Upper lobe of right lung (tissue), 1 donor: Measurements from ENCODE around the gene GUK1. TPM values are rescaled to one million over a fixed set of nuclear protein-coding genes. Genes with fewer than 3 reads are reported as not detected.

Experiments
- ATAC-seq: fragments of 200-7000 bp; cut with Tn5 transposase; one replicate; pipeline ENCODE4 v1.9.1; 2020; ENCODE audit warnings: mild to moderate bottlenecking, moderate library complexity
- DNase-seq: peaks from one replicate; pipeline ENCODE4 v3.0.0-alpha.2; 2020
- H3K27ac ChIP-seq: fragments of 200-600 bp; one replicate; pipeline ENCODE4 v1.8.0; 2022
- H3K27me3 ChIP-seq: fragments of 200-600 bp; one replicate; pipeline ENCODE4 v1.8.0; 2022; ENCODE audit warnings: mild to moderate bottlenecking
- H3K36me3 ChIP-seq: fragments of 200-600 bp; one replicate; pipeline ENCODE4 v1.8.0; 2022
- H3K4me1 ChIP-seq: fragments of 200-600 bp; one replicate; pipeline ENCODE4 v1.8.0; 2022
- H3K4me3 ChIP-seq: fragments of 200-600 bp; one replicate; pipeline ENCODE4 v1.8.0; 2022; ENCODE audit warnings: mild to moderate bottlenecking
- H3K9me3 ChIP-seq: fragments of 200-600 bp; one replicate; pipeline ENCODE4 v1.8.0; 2022
- CTCF ChIP-seq: fragments of 200-600 bp; IDR thresholded peaks from one replicate; pipeline ENCODE4 v1.8.0; 2022; ENCODE audit warnings: antibody characterized with exemption
- intact Hi-C: fragments of 100-400 bp; cut with DNase I; formaldehyde crosslinking; loops from one replicate; pipeline ENCODE4 v1.11.0; 2022
- total RNA-seq: library from RNA; stranded (reverse); fragmentation: NEBNext Ultra II Directional; extraction: Animal tissue kit (Norgen Biotek cat#: 25700); gene quantifications from one replicate; pipeline ENCODE4 v1.2.1, GENCODE V29; 2021
- donor health status: DM: no; HTN: yes; CAD: no; lungs with severe emphysema.

GUK1 gene
- total RNA-seq, 1 donor from 2014 or later = 203 TPM

- H3K27ac ChIP-seq = no peak overlapping the region
- peak; percentile 15 for DNase-seq
- peaks cover 5% of the 10 kb centered on the region for H3K9me3 ChIP-seq
- intact Hi-C loops = no loop called here
- ATAC-seq = no peak
- peaks cover 44% of the 10 kb centered on the region for H3K4me1 ChIP-seq
- H3K27me3 ChIP-seq = no peaks in the 10 kb centered on the region
- no peak overlapping the region for H3K4me3 ChIP-seq
- TF ChIP-seq CTCF = no peak
- peaks cover 46% of the 10 kb centered on the region for H3K36me3 ChIP-seq
Measured at GRCh38 chr1:228094432-228095016, 45.6 kb upstream of the GUK1 start.

DNA sequence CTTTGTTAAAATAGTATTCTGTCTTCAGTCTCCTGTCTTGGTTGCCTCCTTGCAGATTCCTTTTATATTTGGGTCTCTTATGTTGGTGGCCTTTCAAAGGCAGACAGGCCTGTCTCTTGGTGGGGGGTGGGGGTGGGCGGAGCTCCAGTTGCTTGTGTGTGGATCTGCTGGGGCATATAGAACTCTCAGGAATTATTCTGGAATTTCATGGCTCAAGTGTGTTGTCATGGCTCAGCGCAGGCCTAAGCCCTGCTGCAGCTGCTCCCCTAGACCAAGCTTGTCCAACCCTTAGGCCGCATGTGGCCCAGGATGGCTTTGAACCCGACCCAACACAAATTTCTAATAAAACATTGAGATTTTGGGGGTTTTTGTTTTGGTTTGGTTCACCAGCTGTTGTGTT, 44.9 kb upstream of the GUK1 start:
- intact Hi-C loops = no loop called here
- no peak overlapping the region for H3K27ac ChIP-seq

DNA sequence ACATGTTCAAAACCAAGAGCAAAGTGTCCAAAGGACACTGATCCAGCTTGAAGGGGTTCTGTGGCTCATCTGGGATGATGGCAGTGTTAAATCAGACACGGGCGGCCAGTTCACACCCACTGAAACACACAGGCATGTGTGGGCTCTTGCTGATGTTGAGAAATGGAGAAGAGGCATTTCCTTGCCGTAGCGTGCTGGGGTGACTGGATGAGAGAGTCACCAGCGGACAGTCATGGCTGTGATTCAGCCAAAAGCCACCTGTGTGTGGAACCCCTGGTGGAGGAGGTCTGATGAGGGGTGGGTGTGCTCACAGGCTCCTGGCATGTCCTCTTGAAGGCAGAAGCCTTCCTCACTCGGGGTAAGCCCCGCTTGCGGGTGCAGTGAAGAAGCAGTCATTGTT, 44.1 kb upstream of the GUK1 start:
- Histone ChIP-seq H3K36me3 (peaks cover 59% of the 10 kb centered on the region), H3K4me3 (no peak overlapping the region), H3K4me1 (peaks cover 30% of the 10 kb centered on the region), H3K27ac (no peak overlapping the region), H3K9me3 (peaks cover 5% of the 10 kb centered on the region), H3K27me3 (no peaks in the 10 kb centered on the region)
- DNase-seq (no peak), ATAC-seq (no peak)
- intact Hi-C loops = no loop called here
- TF ChIP-seq CTCF = no peak

More for the DNA sequence above, 44.9 kb upstream of the GUK1 start:
- Histone ChIP-seq H3K36me3 (peaks cover 52% of the 10 kb centered on the region), H3K27me3 (no peaks in the 10 kb centered on the region), H3K9me3 (peaks cover 5% of the 10 kb centered on the region), H3K4me1 (peaks cover 38% of the 10 kb centered on the region), H3K4me3 (no peak overlapping the region)
- no peak for TF ChIP-seq CTCF
- DNase-seq (peak; percentile 12), ATAC-seq (no peak)

- intact Hi-C loops = no loop called here
Measured at GRCh38 chr1:228096416-228097332, 43.4 kb upstream of the GUK1 start.

More at GRCh38 chr1:228096416-228097332, 43.4 kb upstream of the GUK1 start:
- ATAC-seq (no peak), DNase-seq (peak; percentile 63)
- Histone ChIP-seq H3K9me3 (peaks cover 5% of the 10 kb centered on the region), H3K4me1 (peaks cover 26% of the 10 kb centered on the region), H3K4me3 (no peak overlapping the region), H3K27me3 (no peaks in the 10 kb centered on the region), H3K36me3 (peaks cover 61% of the 10 kb centered on the region), H3K27ac (no peak overlapping the region)
- TF ChIP-seq CTCF = no peak
